GM19193 (cell line): ENCODE measurements around the gene CCDC149.

Source experiments
- POLR2A ChIP-seq: IDR thresholded peaks from 4 replicates; pipeline ENCODE4 v1.6.1; 2011; ENCODE audit not compliant: insufficient read depth, insufficient read length; ENCODE audit errors: extremely low read depth

The CCDC149 gene

DNA sequence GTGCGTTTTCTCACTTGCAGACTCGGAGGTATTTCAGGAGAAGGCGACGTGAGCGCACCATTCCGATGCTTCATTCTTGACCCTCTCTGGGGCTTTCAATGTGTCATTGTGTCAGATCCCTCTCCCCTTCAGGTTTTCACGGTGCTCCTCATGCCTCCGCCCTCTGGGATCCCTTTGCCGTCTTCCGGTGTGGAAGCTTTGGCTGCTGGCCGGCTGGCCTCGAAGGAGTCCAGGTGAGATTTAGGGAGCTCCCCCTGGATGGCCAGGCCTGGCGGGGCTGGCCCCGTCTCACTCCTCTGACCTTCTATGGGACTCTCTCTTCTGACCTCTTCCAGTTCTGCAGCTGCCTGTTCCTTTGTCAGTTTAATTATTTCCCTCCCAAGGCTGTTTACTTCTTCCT, 104.6 kb downstream of the CCDC149 start:
- no peak for TF ChIP-seq POLR2A

DNA sequence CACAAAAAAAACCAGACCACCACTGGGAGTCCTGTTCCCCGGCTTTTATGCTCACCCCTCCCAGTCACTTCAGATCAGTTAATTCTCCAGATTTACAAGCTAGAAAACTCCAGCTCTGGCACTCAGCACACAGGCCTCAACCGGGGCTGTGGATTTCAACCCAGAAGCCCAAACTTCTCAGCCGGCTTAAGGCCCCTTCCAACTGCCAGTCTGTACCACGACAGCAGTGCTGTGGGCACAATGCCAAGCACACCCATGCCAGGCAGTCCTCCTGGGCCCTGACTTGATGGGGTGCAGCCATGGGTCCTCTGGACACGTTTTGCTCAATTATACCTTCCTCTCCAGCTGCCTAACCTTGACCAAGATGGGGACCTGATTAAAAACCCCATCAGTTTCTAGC, 105.2 kb downstream of the CCDC149 start:
- no peak for TF ChIP-seq POLR2A

DNA sequence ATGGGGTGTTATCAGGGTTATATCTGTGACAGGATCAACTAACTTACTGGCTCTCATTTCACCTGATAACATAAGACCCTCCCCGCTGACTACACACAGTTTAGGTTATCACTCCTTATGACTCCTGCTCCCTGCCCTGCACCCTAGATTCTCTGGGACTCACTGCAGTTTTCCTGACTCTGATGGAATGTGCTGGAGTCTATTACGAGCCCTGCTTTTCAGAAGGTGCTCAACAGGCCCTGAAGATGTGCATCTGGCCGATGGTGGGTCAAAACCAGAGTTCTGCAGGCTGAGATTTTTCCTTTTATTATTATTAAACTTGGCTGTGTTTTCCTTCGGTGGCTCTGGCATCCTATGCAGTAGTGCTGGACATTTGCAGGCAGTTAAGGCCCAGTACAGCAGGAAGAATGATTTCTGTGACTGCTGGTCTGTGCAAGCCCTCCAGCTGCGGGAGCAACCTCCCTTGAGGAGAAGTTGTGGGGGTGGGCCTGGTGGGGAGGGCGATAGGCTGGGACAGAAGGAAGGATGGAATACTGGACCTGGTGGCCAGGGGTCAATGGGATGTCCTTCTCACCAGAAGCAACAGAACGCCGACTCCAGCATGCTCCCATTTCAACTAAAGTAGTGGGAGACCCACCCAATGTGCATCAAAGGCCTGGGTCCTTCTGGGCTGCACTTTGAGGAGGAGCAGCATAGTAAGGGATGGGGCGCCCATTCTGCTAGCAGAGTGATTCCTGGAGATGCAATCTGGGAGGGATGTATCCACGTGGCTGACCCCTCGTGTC, 106.4 kb downstream of the CCDC149 start:
- TF ChIP-seq POLR2A, result no peak

DNA sequence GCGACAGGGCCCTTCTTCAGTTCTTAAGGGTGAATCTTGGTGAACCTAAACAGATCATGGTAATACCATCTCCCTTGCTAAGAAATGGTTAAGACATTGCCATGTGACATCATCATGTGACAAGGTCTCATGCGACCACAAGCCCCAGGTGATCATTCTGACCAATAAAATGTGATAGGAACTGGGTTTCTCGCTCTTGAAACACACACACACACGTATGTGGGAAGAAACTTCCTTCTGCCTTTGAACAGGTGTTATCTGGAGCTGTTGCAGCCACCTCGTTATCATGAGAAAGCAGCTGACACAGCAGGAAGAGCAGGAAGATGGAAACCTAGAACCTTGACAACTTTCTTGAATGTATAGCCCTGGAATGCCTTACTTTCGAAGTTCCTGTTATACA, 107.3 kb downstream of the CCDC149 start:
- no peak for TF ChIP-seq POLR2A

DNA sequence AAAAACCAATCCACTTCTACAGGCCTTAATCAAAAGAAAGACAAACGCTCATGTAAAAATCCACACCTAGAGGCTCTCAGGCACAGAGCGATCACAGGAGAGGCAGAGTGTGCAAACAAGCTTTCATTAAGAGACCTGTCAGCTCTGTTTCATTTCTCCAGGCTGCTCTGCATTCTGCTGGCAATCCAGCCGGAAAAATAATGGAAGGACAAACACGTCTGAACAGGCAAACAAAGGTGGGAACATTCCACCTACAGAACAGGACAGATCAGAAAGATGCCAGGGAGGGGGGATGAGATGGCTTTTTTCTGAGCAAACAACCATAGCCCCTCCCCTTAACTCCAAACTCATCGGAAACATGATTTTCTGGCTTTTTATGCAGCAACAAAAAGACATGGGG, 107.8 kb downstream of the CCDC149 start:
- TF ChIP-seq POLR2A, result no peak

DNA sequence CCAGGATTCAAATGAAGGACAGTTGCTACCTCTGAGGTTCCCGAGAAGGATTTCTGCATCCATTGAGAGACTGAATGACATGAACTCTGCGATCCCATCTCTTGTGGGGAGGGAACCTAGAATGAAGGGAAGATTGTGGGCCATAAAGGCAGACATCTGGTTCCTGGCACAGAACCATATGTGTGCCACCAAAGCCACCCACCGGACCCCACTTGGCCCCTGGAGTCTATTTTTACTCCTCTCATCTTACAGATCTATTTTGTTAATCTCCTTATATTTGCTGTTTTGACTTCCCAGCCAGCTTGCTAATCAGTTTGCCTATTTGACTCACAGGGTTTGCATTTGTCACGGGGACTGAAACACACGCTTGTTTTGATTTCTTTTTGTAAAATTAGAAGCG, 110.2 kb downstream of the CCDC149 start:
- TF ChIP-seq POLR2A, result no peak

DNA sequence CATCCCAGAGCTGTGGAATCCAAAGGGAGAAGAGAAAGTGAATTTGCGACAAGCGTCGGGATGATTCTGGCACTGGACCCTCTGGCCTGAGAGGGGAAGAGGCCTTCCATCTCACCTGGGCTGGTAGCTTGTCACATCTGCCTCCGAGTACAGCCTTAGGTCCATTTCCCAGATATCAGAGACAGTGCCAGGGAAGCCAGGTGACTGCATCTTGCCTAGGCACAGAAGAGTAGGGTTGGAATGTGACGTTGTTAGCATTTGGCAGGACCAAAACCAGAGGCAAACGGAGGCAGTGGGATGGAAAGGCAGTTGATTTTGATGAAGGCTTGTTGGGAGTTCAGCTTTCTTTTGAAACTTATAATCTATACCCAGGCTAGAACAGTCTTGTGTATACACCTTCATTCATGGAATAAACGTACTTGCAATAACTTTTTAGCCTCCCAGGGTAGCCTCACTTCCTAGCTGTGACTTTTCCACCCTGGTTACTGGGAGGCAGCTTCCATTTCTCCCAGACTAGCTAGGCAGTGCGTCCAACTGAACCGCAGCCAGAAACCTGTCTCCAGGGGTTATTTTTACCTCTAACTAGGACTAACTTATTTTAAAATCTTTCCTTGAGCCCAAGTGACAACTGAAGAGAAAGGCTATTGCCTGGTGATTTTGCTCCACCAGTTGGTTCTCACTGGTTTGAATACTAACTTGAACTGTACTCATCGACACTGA, 111.5 kb downstream of the CCDC149 start:
- TF ChIP-seq POLR2A, result no peak

DNA sequence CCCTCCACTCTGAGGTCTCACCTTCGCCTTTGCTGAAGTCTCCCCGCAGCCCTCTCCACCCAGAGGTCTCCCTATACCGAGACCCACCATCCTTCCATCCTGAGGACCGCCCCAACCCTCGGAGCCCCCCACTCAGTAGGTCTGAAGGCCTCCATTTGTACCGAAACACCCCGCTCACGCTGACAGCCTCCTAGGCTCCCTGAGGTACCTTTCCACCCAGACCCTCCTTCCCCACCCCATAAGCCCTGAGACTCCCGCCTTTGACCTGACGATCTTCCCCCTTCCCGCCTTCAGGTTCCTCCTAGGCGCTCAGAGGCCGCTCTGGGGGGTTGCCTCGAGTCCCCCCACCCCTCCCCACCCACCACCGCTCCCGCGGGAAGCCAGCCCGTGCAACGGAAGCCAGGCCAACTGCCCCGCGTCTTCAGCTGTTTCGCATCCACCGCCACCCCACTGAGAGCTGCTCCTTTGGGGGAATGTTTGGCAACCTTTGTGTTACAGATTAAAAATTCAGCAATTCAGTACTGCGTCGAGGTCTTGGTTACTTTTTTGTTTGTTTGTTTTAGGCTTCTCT, 112.4 kb downstream of the CCDC149 start:
- no peak for TF ChIP-seq POLR2A

DNA sequence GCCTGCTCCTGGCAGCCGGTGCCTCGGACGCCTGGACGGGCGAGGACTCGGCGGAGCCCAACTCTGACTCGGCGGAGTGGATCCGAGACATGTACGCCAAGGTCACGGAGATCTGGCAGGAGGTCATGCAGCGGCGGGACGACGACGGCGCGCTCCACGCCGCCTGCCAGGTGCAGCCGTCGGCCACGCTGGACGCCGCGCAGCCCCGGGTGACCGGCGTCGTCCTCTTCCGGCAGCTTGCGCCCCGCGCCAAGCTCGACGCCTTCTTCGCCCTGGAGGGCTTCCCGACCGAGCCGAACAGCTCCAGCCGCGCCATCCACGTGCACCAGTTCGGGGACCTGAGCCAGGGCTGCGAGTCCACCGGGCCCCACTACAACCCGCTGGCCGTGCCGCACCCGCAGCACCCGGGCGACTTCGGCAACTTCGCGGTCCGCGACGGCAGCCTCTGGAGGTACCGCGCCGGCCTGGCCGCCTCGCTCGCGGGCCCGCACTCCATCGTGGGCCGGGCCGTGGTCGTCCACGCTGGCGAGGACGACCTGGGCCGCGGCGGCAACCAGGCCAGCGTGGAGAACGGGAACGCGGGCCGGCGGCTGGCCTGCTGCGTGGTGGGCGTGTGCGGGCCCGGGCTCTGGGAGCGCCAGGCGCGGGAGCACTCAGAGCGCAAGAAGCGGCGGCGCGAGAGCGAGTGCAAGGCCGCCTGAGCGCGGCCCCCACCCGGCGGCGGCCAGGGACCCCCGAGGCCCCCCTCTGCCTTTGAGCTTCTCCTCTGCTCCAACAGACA, 113.1 kb downstream of the CCDC149 start:
- TF ChIP-seq POLR2A, result no peak

DNA sequence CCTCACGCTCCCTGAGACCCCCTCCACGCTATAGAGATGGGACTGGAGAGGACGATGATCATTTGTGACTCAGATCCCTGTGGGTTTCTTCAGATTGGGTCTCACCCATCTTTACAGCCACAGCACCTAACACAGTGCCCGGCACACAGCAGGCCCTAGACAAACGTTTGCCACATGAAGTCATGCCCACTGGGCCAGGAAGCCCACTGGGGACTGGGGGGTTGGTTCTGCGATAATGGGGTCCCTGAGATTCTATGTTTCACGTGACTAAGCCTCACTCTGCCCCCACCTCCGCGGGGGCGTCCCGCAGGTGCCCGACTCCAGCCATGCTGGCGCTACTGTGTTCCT, 113.7 kb downstream of the CCDC149 start:
- TF ChIP-seq POLR2A, result no peak

DNA sequence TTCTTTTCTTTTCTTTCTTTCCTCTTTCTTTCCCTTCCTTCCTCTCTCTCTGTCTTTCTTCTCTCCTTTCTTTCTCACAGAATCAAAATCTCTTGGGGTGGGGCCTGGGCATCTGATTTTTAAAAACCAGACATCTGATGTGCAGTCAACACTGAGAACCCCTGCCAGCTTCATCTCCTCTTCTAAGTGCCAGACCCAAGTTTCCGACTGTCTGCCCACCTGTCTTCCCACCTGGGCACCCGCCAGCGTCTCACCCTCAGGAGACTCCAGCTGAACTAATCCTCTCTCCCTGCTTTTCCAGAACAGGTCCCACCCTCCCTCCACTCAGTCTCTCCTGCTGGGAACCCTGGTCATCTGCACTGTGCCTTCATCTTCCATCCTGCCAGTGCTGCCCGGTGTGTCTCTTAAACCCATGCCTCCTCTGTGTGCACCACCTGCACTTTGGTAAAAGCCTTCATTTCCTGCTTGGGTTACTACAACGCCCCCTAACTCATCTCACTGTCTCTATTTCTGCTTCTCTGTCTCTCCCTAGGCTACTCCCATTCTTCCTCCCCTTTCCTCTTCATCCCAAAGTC, 114.7 kb downstream of the CCDC149 start:
- no peak for TF ChIP-seq POLR2A

DNA sequence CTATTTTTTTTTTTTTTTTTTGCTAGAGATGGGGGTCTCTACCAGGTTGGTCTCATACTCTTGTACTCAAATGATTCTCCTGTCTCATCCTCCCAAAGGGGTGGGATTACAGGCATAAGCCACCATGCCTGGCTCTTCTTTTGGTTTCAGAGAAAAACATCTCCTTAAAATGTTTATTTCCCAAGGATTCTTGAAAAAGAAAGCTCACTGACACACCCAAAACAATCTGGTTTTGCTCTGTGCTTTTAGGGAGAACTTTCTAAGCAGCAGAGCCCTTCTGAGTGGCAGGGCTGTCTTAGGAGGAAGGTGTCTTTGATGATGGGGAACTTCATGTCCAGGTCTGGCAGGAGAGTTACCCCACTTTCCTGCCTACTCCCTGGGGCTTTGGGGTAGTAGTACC, 116.2 kb downstream of the CCDC149 start:
- TF ChIP-seq POLR2A, result no peak

DNA sequence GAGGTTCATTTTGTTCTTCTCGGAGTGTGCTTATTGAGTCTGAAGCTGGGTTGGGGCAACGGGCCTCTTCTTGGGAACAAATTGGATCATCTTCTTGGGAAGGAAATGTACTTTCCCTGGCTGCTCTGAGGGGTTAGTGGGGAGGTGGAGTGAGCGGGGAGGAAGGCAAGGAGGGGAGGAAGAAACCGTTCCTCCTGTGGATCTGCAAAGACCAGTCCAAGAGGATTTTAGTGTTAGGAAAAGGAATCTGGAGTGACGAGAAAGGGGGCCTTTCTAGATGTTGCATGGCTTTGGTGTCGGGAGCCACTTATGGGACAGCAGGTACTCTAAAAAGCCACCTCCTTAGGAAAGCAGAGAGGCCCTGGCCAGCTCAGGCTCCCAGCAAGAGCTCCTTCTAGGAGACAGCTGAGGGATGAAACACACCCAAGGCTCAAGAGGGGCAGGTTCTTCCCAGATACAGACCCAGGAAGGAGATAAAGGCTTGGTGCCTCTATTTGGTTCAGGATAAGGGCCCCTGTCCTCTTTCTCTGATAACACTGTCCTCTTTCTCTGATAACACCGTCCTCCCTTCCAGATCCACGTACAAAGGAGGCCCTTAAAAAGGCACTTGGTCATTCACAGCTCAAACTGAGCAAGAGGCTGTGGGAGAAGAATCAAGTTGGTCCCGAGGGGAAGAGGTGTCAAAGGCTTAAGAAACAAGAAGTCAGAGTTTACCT, 117.0 kb downstream of the CCDC149 start:
- no peak for TF ChIP-seq POLR2A

DNA sequence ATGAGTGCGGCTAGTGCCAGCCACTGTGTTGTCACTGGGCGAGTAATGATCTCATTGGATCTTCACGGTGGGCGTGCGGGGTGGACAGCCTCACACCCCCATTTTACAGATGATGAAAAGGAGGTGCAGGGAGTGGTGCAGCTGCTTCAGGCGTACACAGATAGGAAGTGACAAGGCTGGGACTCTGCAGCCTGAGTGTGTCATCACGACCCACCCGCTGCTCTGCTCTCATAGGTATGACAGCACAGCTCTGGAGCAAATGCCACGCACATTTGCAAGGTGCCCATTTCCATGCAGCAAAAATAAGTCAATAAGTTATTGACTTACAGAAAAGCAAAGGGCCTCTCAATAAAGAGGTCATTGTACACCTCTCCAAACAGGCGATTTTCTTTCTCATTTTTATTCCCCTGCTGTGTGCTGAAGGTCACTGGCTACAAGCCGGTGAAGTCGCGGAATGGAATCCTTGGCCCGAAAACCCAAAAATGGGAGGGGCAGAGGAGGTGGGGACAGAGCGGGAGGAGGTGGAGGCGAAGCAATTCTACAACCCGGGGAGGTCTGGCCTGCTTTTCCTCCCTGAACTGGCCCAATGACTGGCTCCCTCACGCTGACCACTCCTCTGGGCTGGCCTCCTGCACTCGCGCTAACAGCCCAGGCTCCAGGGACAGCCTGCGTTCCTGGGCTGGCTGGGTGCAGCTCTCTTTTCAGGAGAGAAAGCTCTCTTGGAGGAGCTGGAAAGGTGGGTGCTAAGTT, 117.8 kb downstream of the CCDC149 start, which contains the start of gene SOD3:
SOD3 (plus strand) TSS at position 658 of the 750 bp plus-strand sequence. CDS start 3,949 bp downstream, outside the sequence.
- TF ChIP-seq POLR2A, result no peak

DNA sequence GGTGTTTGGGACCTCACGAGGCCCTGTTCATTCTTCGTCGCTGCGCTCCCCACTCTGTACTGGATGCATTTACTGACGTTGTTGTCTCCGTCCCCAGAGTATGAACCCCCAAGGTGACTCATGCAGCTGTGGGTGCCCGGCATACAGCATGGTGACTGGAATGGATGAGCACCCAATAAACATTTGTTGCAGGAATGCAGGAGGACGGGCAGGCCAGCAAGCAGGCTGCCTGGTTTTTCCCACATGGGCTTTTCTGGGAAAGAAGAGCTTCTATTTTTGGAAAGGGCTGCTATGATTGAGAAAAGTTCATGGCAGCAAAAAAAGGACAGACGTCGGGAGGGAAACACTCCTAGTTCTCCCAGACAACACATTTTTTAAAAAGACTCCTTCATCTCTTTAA, 118.4 kb downstream of the CCDC149 start:
- TF ChIP-seq POLR2A, result no peak
